ENCODE results near the gene NID1.

The NID1 gene, protein sequence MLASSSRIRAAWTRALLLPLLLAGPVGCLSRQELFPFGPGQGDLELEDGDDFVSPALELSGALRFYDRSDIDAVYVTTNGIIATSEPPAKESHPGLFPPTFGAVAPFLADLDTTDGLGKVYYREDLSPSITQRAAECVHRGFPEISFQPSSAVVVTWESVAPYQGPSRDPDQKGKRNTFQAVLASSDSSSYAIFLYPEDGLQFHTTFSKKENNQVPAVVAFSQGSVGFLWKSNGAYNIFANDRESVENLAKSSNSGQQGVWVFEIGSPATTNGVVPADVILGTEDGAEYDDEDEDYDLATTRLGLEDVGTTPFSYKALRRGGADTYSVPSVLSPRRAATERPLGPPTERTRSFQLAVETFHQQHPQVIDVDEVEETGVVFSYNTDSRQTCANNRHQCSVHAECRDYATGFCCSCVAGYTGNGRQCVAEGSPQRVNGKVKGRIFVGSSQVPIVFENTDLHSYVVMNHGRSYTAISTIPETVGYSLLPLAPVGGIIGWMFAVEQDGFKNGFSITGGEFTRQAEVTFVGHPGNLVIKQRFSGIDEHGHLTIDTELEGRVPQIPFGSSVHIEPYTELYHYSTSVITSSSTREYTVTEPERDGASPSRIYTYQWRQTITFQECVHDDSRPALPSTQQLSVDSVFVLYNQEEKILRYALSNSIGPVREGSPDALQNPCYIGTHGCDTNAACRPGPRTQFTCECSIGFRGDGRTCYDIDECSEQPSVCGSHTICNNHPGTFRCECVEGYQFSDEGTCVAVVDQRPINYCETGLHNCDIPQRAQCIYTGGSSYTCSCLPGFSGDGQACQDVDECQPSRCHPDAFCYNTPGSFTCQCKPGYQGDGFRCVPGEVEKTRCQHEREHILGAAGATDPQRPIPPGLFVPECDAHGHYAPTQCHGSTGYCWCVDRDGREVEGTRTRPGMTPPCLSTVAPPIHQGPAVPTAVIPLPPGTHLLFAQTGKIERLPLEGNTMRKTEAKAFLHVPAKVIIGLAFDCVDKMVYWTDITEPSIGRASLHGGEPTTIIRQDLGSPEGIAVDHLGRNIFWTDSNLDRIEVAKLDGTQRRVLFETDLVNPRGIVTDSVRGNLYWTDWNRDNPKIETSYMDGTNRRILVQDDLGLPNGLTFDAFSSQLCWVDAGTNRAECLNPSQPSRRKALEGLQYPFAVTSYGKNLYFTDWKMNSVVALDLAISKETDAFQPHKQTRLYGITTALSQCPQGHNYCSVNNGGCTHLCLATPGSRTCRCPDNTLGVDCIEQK

DNA sequence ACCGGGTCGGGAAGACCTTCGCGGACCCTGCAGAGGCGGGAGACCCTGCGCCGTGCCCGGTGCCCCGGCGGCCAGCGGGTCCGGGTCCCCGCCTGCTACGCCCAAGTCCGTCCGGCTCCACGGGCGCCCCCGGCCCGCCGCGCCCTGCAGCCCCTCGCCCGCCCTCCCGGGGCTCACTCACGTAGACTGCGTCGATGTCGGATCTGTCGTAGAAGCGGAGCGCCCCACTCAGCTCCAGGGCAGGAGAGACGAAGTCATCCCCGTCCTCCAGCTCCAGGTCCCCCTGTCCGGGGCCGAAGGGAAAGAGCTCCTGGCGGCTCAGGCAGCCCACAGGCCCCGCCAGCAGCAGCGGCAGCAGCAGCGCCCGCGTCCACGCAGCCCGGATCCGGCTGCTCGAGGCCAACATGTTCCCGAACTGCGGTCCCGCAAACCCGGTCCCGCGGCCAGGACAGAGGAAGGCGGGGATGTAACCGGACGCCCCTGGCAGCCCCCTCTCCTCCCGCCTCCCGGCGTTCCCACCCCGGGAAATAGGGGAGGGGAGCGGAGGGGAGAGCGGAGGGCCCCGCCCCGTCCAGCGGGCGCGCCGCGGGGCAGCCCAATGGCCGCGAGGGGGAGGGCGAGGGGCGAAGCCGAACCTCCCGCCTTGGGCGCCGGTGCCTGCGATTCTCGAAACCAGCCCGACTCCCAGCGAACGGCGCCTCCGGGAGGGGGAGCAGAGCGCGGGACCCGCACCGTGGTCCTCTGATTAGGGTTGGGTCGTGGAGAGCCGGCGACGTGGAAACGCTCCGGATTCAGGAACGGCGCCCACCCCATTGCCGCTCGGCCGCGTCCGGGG lies at the start of gene NID1:
Gene NID1, minus strand, starts transcription at position 417 of the 835 bp plus-strand sequence. Its CDS starts 11 bp downstream, at position 406.
- DNase-seq, result peak; percentile 41

DNA sequence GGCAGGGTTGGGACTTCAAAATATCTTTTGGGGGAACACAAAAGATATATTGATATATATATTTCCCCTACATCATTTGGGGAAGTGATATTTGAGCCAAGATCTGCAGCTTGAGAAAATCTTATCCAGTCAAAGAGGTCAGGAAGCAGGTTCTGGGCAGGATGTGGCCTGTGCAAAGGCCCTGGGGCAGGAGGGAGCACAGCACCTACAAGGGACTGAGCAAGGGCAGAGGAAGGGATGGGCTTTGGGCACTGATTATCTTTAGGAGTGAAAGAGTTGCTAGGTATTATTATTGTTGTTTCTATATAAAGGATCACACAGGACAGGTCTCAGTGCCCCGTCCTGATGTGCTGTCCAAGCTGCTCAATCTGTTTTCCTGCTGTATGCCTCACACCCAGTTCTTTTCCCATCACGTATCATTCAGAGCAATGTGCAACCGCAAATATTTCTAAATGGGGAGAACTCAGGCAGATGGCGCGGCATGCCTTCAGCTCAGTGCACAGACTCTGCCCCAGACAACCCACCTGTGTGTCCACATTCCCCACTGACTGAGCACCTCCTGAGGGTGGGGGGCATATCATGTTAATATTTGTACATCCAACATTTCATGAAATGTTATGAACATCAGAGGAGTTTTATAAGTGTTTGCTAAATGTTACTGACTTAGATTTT lies 49.3 kb upstream of the NID1 start:
- no peak for DNase-seq

GRCh38 chr1:236113324-236114032 lies 48.6 kb upstream of the NID1 start:
- DNase-seq, result no peak

DNA sequence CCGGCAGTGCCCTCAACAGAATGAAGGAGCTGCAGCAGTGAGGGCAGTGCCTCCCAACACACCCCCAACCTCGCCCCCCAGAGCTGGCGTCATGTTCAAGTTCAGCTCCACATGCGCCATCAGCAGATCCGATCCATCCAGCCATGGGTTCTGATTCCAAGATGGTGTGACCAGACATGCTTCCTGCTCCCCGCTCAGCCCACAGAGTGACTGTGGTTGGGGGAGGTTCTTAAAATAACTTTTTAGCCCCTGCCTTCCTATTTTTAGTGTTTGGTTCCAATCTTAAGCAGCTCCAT lies 47.4 kb upstream of the NID1 start:
- no peak for DNase-seq

DNA sequence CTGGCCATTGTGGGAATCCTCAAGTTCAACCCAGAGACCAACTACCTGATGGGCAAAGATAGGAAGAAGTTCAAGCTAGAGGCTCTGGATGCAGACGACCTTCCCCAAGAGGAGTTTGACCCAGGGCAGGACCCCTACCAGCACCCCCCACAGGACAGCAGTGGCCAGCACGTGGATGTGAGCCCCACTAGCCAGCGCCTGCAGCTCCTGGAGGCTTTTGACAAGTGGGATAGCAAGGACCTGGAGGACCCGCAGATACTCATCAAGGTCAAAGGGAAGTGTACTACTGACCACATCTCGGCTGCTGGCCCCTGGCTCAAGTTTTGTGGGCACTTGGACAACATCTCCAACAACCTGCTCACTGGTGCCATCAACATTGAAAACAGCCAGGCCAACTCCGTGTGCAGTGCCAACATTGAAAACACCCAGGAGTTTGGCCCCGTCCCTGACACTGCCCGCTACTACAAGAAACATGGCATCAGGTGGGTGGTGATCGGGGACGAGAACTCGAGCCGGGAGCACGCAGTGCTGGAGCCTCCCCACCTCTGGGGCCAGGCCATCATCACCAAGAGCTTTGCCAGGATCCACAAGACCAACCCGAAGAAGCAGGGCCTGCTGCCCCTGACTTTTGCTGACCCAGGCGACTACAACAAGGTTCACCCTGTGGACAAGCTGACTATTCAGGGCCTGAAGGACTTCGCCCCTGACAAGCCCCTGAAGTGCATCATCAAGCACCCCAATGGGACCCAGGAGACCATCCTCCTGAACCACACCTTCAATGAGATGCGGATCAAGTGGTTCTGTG lies 46.8 kb upstream of the NID1 start:
- no peak for DNase-seq

- DNase-seq, result no peak
Observed at GRCh38 chr1:236110137-236110536, 45.2 kb upstream of the NID1 start.

DNA sequence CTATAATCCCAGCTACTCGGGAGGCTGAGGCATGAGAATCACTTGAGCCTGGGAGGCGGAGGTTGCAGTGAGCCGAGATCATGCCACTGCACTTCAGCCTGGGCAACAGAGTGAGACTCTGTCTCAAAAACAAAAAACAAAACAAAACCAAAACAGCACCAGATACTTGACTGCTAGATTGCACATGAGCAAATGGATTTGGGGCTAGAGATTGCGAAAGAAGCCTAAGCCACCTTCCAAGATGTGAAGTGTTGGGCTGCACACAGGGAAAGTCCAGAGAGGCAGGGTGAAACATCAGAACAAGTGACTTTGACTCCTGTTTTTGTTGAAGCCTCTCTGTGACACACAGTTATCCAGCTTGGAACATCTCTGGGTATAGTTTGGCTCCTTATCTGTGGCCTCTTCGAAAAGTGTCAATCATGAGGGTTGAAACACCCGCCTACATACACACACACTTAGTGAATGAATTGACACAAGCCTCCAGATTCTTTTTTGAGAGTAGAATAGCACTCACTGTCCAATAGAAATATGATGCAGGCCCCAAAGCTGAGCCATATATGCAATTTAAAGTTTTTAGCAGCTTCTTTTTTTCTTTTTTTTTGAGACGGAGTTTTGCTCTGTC lies 43.2 kb upstream of the NID1 start:
- no peak for DNase-seq

GRCh38 chr1:236107121-236107907 lies 42.4 kb upstream of the NID1 start:
- DNase-seq, result no peak

DNA sequence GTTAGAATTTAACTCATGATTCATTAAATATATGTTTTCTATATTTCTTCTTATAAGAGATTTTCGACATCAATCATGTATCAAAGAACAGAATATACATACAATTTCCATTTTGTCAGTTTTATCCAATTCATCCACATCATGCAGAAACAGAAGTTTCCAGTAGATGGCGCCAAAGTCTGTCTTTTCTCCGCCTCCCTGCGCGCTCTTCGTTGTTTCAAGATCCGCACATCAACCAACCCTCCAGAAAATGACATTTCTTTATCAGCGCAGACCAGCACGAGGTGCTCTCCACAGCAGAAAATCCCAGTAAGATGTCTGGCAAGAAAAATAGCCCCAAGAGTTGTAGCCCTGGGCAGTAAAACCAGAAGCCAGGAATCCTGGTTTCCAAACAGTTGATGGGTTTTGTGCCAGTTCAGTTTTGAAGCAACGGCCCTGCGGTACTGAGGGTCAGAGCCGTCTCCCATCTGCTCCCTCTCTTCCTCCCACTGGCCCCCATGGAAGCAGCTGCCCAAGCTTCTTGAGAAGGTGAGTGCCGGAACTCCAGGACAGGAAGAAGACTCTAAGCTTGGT lies 38.8 kb upstream of the NID1 start:
- DNase-seq, result peak; percentile 50

GRCh38 chr1:236103059-236103458 lies 38.2 kb upstream of the NID1 start:
- DNase-seq, result no peak

DNA sequence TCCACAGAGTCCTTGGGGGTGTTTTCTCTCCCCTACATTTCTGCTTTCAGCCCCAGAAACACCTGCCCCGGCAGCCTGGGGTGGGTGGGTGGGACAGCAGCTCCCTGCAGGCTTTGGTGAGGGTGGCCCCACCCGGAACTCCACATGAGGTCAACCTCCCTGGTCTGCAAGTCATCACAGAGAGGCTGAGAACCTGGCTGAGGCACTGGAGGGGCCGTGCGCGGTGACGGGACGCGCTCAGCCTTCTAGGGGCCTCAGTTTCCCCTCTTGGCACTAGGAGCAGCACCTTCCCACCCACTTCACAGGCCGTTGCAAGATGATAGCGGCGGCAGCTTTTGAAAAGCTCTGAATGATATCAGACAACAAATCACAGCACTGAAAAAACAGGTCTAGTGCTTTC lies 37.7 kb upstream of the NID1 start:
- no peak for DNase-seq

DNA sequence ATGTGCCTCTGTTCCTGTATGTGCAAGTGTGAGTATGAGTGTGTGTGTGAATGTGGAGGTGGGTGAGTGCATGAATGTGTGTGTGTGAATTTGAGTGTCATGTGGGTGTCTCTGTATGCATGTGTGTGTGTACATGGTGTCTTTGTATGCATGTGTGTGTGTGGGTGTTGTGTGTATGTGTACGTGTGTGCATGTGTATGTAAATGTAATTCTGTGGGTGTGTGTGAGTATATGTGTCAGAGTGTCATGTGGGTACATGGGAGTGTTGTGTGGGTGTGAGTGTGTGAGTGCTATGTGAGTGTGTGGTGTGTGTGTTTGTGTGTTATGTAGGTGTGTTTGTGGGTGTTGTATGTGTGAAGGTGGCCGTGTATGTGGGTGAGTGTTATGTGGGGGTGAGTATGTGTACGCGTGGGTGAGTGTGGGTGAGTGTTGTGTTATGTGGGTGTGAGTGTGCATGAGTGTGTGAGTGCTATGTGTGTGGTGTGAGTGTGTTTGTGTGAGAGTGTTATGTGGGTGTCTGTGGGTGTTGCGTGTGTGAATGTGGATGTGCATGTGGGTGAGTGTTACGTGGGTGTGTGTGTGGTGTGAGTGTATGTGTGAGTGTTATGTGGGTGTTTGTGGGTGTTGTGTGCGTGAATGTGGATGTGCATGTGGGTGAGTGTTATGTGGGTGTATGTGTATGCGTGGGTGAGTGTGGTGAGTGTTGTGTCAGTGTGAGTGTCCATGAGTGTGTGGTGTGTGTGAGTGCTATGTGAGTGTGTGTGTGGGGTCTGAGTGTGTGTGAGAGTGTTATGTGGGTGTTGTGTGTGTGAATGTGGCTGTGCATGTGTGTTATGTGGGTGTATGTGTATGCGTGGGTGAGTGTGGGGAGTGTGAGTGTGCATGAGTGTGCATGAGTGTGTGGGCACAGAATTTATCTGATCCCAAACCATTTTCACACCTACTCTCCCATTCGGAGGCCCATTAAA lies 36.6 kb upstream of the NID1 start:
- DNase-seq, result no peak

DNA sequence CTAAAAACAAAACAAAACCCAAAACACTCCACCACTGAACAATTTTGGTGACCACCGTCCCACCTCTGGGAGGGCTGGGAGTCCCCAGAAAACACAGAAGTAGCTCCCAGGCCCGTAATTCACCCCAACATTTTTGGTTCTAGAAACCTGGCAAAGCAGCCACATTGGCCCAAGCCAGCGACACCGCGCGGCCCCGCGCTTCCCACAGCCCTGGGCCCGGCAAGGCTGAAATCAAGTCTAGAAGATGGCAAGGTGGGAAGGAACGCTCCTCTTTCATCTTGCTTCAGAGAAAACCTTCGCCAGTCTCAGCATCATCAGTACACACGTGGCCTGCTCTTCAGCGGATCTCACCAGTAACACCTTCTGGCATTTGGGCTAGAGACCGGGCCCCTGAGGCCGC lies 35.9 kb upstream of the NID1 start:
- no peak for DNase-seq

GRCh38 chr1:236099355-236099974 lies 34.6 kb upstream of the NID1 start:
- DNase-seq, result no peak

DNA sequence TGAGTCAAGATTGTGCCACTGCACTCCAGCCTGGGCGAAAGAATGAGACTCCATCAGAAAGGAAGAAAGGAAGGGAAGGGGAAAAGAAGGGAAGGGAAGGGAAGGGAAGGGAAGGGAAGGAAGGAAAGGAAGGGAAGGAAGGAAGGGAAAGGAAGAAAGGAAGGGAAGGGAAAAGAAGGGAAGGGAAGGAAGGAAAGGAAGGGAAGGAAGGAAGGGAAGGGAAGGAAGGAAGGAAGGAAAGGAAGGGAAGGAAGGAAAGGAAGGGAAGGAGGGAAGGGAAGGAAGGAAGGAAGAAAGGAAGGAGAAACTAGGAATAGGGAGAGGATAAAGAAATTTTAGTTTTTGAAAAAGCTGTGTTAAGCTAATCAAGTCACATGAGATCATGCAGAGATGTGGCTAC lies 33.4 kb upstream of the NID1 start:
- no peak for DNase-seq

DNA sequence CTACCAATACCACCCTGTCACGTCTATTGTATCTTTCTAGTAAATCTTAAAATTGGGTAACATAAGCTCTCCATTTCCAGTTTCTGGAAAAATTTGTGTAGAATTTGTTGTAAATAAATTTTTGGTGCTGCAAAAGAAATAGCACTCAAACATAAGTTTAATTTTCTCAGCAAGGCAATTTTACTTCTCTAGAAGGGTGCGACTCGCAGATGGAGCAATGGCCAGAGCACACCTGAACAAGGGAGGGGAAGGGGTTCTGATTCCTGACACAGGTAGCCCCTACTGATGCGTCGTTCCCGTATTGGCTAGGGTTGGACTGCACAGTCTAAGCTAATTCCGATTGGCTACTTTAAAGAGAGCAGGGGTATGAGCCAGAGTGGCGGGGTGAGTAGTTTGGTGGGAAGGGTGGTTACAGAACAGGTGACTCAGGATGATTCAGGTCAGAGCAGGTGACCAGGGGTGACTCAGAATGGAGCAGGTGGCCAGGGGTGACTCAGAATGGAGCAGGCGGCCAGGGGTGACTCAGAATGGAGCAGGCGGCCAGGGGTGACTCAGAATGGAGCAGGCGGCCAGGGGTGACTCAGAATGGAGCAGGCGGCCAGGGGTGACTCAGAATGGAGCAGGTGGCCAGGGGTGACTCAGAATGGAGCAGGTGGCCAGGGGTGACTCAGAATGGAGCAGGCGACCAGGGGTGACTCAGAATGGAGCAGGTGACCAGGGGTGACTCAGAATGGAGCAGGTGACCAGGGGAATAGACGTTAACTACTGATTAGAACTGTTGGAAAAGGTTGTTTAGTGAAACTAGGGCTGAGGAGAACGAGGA lies 32.0 kb upstream of the NID1 start:
- DNase-seq, result peak; percentile 66
